Measurements from ENCODE around the gene TNFRSF13B. TPM values are rescaled to one million over a fixed set of nuclear protein-coding genes. Genes with fewer than 3 reads are reported as not detected.
"Not testable (repeated sequence)": the region's sequence is repeated elsewhere in the genome, so short reads cannot be mapped to it uniquely, and the experiment has no call there.

TNFRSF13B gene
- total RNA-seq, 1 experiment from 2014 or later, result not detected

GRCh38 chr17:16892876-16893454 is 79.0 kb downstream of the TNFRSF13B start:
- POLR2A ChIA-PET; H3K27me3 Mint-ChIP-seq (ENCODE audit: insufficient read depth, unreplicated experiment): not testable (repeated sequence)

GRCh38 chr17:16889088-16889465 is 82.8 kb downstream of the TNFRSF13B start:
- ChIA-PET POLR2A (interaction anchor here (1.0 kb wide), 1 partner anchor 13 kb away, joined by 3 read pairs; no protein-coding TSS in a partner anchor), CTCF (interaction anchor here (0.7 kb wide), 1 partner anchor 102 kb away, joined by 3 read pairs; no protein-coding TSS in a partner anchor)
- no peak for DNase-seq (ENCODE audit: unreplicated experiment)
- H3K4me3 Mint-ChIP-seq (ENCODE audit: unreplicated experiment), result no peak overlapping the region
- H3K27ac Mint-ChIP-seq (ENCODE audit: low read depth, unreplicated experiment), result no peak overlapping the region
- BruUV-seq (replicated peaks), result no TSS peak
- peaks cover 6% of the 10 kb centered on the region for H3K36me3 Mint-ChIP-seq (ENCODE audit: insufficient read depth, unreplicated experiment)
- no peak for TF ChIP-seq CTCF (IDR thresholded peaks at IDR 0.05; ENCODE audit: unreplicated experiment)
- no peaks in the 10 kb centered on the region for H3K9me3 Mint-ChIP-seq (ENCODE audit: unreplicated experiment)
- intact Hi-C loops (cut with micrococcal nuclease), result no loop called here
- no peaks in the 10 kb centered on the region for H3K27me3 Mint-ChIP-seq (ENCODE audit: insufficient read depth, unreplicated experiment)
- no peaks in the 10 kb centered on the region for H3K4me1 Mint-ChIP-seq (ENCODE audit: insufficient read depth, unreplicated experiment)

More at GRCh38 chr17:16892876-16893454, 79.0 kb downstream of the TNFRSF13B start:
- H3K9me3 Mint-ChIP-seq (ENCODE audit: unreplicated experiment); H3K27ac Mint-ChIP-seq (ENCODE audit: low read depth, unreplicated experiment); H3K4me3 Mint-ChIP-seq (ENCODE audit: unreplicated experiment); intact Hi-C loops (cut with micrococcal nuclease); CTCF ChIA-PET; H3K36me3 Mint-ChIP-seq (ENCODE audit: insufficient read depth, unreplicated experiment); H3K4me1 Mint-ChIP-seq (ENCODE audit: insufficient read depth, unreplicated experiment); DNase-seq (ENCODE audit: unreplicated experiment); BruUV-seq (replicated peaks): not testable (repeated sequence)

Other genes with a start within 250 kb of the TNFRSF13B start
- 214 and 230 TPM in 2 replicates for gene MPRIP, start 70.3 kb upstream of the TNFRSF13B start, total RNA-seq (2022)
- gene PLD6, start 234.2 kb upstream of the TNFRSF13B start, total RNA-seq (2022), result 5.5 and 9.2 TPM in 2 replicates